Raji (cell line): ENCODE results near the gene TLR4.

Experiments used
- POLR2A ChIP-seq: IDR thresholded peaks from 2 replicates; pipeline ENCODE4 v1.6.1; 2011; ENCODE audit warnings: low read depth, low read length, control low read depth; ENCODE audit not compliant: insufficient read depth

TLR4 gene

GRCh38 chr9:117723986-117724625 lies 19.9 kb downstream of the TLR4 start:
- no peak for TF ChIP-seq POLR2A

- no peak for TF ChIP-seq POLR2A
These were observed 21.3 kb downstream of the TLR4 start for GRCh38 chr9:117725426-117725887.

GRCh38 chr9:117729375-117729774 lies 25.2 kb downstream of the TLR4 start:
- no peak for TF ChIP-seq POLR2A

GRCh38 chr9:117732494-117732893 lies 28.3 kb downstream of the TLR4 start:
- TF ChIP-seq POLR2A = no peak

- no peak for TF ChIP-seq POLR2A
These were observed 29.3 kb downstream of the TLR4 start for GRCh38 chr9:117733465-117733864.

GRCh38 chr9:117734082-117734481 lies 29.9 kb downstream of the TLR4 start:
- TF ChIP-seq POLR2A = no peak

GRCh38 chr9:117734523-117735314 lies 30.5 kb downstream of the TLR4 start:
- no peak for TF ChIP-seq POLR2A

- no peak for TF ChIP-seq POLR2A
These were observed 33.6 kb downstream of the TLR4 start for GRCh38 chr9:117737721-117738226.

GRCh38 chr9:117739206-117739605 lies 35.0 kb downstream of the TLR4 start:
- no peak for TF ChIP-seq POLR2A

- no peak for TF ChIP-seq POLR2A
These were observed 35.6 kb downstream of the TLR4 start for GRCh38 chr9:117739624-117740347.

GRCh38 chr9:117742131-117742530 lies 37.9 kb downstream of the TLR4 start:
- no peak for TF ChIP-seq POLR2A

GRCh38 chr9:117744369-117744768 lies 40.2 kb downstream of the TLR4 start:
- no peak for TF ChIP-seq POLR2A

- TF ChIP-seq POLR2A = no peak
These were observed 40.7 kb downstream of the TLR4 start for GRCh38 chr9:117744856-117745389.

- TF ChIP-seq POLR2A = no peak
These were observed 41.4 kb downstream of the TLR4 start for GRCh38 chr9:117745598-117745997.

GRCh38 chr9:117746263-117746662 lies 42.1 kb downstream of the TLR4 start:
- TF ChIP-seq POLR2A = no peak

GRCh38 chr9:117747386-117747970 lies 43.3 kb downstream of the TLR4 start:
- TF ChIP-seq POLR2A = no peak

GRCh38 chr9:117750401-117750800 lies 46.2 kb downstream of the TLR4 start:
- TF ChIP-seq POLR2A = no peak
